Activated CD4-positive, alpha-beta T cell treated with anti-CD3 and anti-CD28 coated beads for 4 hours (primary cell): ENCODE data around the gene SP110.
"Not testable (repeated sequence)": the region's sequence is repeated elsewhere in the genome, so short reads cannot be mapped to it uniquely, and the experiment has no call there.

Experiments
- DNase-seq, 2 donors: peaks; one replicate each; pipeline ENCODE4 v3.0.0-alpha.2; 2020

The SP110 gene

DNA sequence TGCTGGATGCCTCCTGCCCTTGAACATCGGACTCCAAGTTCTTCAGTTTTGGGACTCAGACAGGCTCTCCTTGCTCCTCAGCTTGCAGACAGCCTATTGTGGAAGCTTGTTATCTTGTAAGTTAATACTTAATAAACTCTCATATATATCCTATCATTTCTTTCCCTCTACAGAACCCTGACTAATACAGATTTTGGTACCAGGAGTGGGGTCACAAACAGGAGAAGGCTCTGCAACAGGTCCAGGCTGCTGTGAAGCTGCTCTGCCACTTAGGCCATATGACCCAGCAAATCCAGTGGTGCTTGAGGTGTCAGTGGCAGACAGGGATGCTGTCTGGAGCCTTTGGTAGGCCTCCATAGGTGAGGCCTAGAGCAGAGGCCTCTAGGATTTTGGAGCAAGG is 100.0 kb downstream of the SP110 start:
- DNase-seq: not testable (repeated sequence)
